22Rv1 (cell line): ENCODE results near the gene QKI.

ENCODE experiments used
- CTCF ChIP-seq: fragments of 450-650 bp; IDR thresholded peaks from 2 replicates; pipeline ENCODE4 v1.5.1; 2017; ENCODE audit warnings: mild to moderate bottlenecking
- ZFX ChIP-seq: fragments of 450-650 bp; IDR thresholded peaks from 2 replicates; pipeline ENCODE4 v1.6.1; 2017; ENCODE audit warnings: antibody characterized with exemption, borderline replicate concordance

GRCh38 chr6:163602851-163603250 lies 188.3 kb downstream of the QKI start:
- TF ChIP-seq CTCF, result no peak
- no peak for TF ChIP-seq ZFX
